ENCODE results near the gene KLRK1. TPM values are rescaled to one million over a fixed set of nuclear protein-coding genes. Genes with fewer than 3 reads are reported as not detected.

KLRK1 gene
- total RNA-seq, 1 donor, result under 0.01 TPM

DNA sequence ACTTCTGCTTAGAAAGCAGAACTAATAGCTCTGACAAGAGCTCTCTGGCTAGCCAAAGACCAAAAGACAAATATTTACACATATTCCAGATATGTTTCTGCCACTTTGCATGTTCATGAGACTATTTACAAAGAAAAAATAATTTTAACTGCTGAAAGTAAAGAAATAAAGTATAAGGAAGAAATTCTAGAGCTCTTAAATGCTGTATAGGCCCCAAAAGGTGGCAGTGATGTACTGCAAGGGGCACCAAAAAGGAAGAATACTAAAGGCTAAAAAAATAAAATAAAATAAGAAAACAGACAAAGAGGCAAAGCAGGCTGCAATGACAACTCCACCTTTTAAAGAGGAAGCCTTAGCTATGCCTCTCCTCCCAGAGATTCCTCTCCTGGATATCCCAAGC, 23.0 kb downstream of the KLRK1 start:
- Histone ChIP-seq H3K36me3 (ENCODE audit: insufficient read depth, low read length) (no peaks in the 10 kb centered on the region), H3K9me3 (ENCODE audit: low read depth, low read length) (no peaks in the 10 kb centered on the region), H3K4me3 (ENCODE audit: insufficient read depth, low read length) (no peak overlapping the region), H3K27me3 (ENCODE audit: insufficient read depth, low read length) (no peaks in the 10 kb centered on the region), H3K4me2 (ENCODE audit: insufficient read depth, low read length) (no peak overlapping the region), H4K20me1 (ENCODE audit: insufficient read depth, low read length) (no peaks in the 10 kb centered on the region), H3K27ac (ENCODE audit: low read depth, low read length) (no peak overlapping the region), H2AFZ (ENCODE audit: low read length) (no peak overlapping the region), H3K4me1 (ENCODE audit: insufficient read depth, low read length) (peaks cover 40% of the 10 kb centered on the region), H3K79me2 (ENCODE audit: insufficient read depth, low read length) (no peaks in the 10 kb centered on the region)
- peak; percentile 63 for DNase-seq (ENCODE audit: insufficient read length, low spot score, missing footprints)
- TF ChIP-seq, protein P1, sequence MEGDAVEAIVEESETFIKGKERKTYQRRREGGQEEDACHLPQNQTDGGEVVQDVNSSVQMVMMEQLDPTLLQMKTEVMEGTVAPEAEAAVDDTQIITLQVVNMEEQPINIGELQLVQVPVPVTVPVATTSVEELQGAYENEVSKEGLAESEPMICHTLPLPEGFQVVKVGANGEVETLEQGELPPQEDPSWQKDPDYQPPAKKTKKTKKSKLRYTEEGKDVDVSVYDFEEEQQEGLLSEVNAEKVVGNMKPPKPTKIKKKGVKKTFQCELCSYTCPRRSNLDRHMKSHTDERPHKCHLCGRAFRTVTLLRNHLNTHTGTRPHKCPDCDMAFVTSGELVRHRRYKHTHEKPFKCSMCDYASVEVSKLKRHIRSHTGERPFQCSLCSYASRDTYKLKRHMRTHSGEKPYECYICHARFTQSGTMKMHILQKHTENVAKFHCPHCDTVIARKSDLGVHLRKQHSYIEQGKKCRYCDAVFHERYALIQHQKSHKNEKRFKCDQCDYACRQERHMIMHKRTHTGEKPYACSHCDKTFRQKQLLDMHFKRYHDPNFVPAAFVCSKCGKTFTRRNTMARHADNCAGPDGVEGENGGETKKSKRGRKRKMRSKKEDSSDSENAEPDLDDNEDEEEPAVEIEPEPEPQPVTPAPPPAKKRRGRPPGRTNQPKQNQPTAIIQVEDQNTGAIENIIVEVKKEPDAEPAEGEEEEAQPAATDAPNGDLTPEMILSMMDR (IDR thresholded peaks at IDR 0.05; ENCODE audit: extremely low read depth, low read depth, low read length), result peak; percentile 63

GRCh38 chr12:10365696-10366405, 24.0 kb downstream of the KLRK1 start:
- no peaks in the 10 kb centered on the region for H3K36me3 ChIP-seq (ENCODE audit: insufficient read depth, low read length)

DNA sequence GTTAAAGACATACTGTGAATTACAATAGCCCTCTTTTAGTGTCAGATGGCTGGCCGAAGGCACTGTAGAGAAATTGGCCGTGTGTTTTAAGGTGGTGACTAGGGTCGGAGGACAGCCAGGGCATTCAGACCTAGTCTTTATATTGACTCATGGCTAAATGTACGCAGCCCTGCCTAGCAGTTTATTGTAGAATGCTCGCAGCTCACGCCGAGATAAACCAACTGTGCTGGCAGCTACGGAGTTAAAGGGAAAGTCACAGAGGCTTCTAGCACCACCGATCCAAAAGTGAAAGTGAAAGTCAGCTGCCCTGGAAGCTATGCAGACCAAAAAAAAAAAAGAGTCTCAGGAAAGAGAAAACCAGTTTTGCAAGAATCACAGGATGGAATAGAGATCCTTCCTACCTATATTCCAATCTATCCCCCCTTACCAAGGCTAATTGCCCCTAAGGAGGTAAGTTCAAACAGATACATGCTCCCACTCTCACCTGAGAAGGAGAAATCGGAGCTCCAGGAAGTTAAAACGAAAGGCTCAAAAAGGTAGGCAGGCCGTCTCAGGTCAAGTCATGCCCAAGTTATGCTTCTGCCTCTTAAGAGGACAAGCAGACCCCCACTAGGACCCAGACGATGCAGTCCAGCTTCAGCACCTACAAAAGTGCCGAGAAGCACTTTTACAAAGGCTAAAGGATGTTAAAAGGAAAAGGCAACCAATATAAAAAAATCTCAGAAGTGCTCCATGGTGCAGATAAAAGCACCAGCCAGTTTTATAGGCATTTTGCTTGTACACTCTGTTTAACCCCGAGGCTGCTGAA, 24.8 kb downstream of the KLRK1 start:
- DNase-seq (ENCODE audit: insufficient read length, low spot score, missing footprints), result no peak
- H3K27ac ChIP-seq (ENCODE audit: low read depth, low read length), result peak overlapping the region; percentile 55
- no peaks in the 10 kb centered on the region for H3K36me3 ChIP-seq (ENCODE audit: insufficient read depth, low read length)
- H3K27me3 ChIP-seq (ENCODE audit: insufficient read depth, low read length), result no peaks in the 10 kb centered on the region
- H3K4me2 ChIP-seq (ENCODE audit: insufficient read depth, low read length), result peak overlapping the region; percentile 93
- no peaks in the 10 kb centered on the region for H3K9me3 ChIP-seq (ENCODE audit: low read depth, low read length)
- TF ChIP-seq, protein P1 (IDR thresholded peaks at IDR 0.05; ENCODE audit: extremely low read depth, low read depth, low read length), result no peak
- H3K4me1 ChIP-seq (ENCODE audit: insufficient read depth, low read length), result peaks cover 50% of the 10 kb centered on the region
- peak overlapping the region; percentile 77 for H3K4me3 ChIP-seq (ENCODE audit: insufficient read depth, low read length)
- peak overlapping the region; percentile 99 for H2AFZ ChIP-seq (ENCODE audit: low read length)
- no peaks in the 10 kb centered on the region for H4K20me1 ChIP-seq (ENCODE audit: insufficient read depth, low read length)
- H3K79me2 ChIP-seq (ENCODE audit: insufficient read depth, low read length), result no peaks in the 10 kb centered on the region

More at GRCh38 chr12:10365696-10366405, 24.0 kb downstream of the KLRK1 start:
- Histone ChIP-seq H3K27me3 (ENCODE audit: insufficient read depth, low read length) (no peaks in the 10 kb centered on the region), H3K79me2 (ENCODE audit: insufficient read depth, low read length) (no peaks in the 10 kb centered on the region), H3K4me1 (ENCODE audit: insufficient read depth, low read length) (peaks cover 50% of the 10 kb centered on the region), H3K27ac (ENCODE audit: low read depth, low read length) (peak overlapping the region; percentile 55), H2AFZ (ENCODE audit: low read length) (peak overlapping the region; percentile 99), H3K9me3 (ENCODE audit: low read depth, low read length) (no peaks in the 10 kb centered on the region), H3K4me2 (ENCODE audit: insufficient read depth, low read length) (peak overlapping the region; percentile 93), H4K20me1 (ENCODE audit: insufficient read depth, low read length) (no peaks in the 10 kb centered on the region), H3K4me3 (ENCODE audit: insufficient read depth, low read length) (peak overlapping the region; percentile 77)
- no peak for DNase-seq (ENCODE audit: insufficient read length, low spot score, missing footprints)
- TF ChIP-seq, protein P1 (IDR thresholded peaks at IDR 0.05; ENCODE audit: extremely low read depth, low read depth, low read length), result peak; percentile 21
